SK-N-SH treated with all-trans-retinoic acid at 6 μM for 48 hours (cell line): ENCODE measurements around the gene ADGRF1.

ENCODE experiments used
- ATAC-seq: fragments of 200-7000 bp; cut with Tn5 transposase; 3 replicates; pipeline ENCODE4 v1.9.1; 2020; ENCODE audit warnings: mild to moderate bottlenecking, moderate library complexity
- ARNTL ChIP-seq: fragments of 450-650 bp; formaldehyde crosslinking; IDR thresholded peaks from 2 replicates; pipeline ENCODE4 v1.5.0; 2020; ENCODE audit warnings: low read depth, mild to moderate bottlenecking, moderate library complexity, borderline replicate concordance
- BACH2 ChIP-seq: fragments of 250-450 bp; sonication (Bioruptor Pico); IDR thresholded peaks from 2 replicates; pipeline ENCODE4 v1.9.0; 2021; ENCODE audit warnings: mild to moderate bottlenecking, borderline replicate concordance
- CSDC2 ChIP-seq: fragments of 250-450 bp; sonication (Bioruptor Pico); IDR thresholded peaks from 2 replicates; pipeline ENCODE4 v1.5.0; 2020; ENCODE audit warnings: mild to moderate bottlenecking, moderate library complexity
- ESRRG ChIP-seq: fragments of 250-450 bp; sonication (Bioruptor Pico); IDR thresholded peaks from 2 replicates; pipeline ENCODE4 v1.6.1; 2021; ENCODE audit warnings: mild to moderate bottlenecking
- ISL1 ChIP-seq: fragments of 250-450 bp; sonication (Bioruptor Pico); IDR thresholded peaks from 2 replicates; pipeline ENCODE4 v2.1.2; 2022; ENCODE audit warnings: mild to moderate bottlenecking, moderate library complexity
- PPARA ChIP-seq: fragments of 250-450 bp; sonication (Bioruptor Pico); IDR thresholded peaks from 2 replicates; pipeline ENCODE4 v1.5.0; 2020; ENCODE audit warnings: mild to moderate bottlenecking, borderline replicate concordance
- SNAI2 ChIP-seq: fragments of 250-450 bp; sonication (Bioruptor Pico); IDR thresholded peaks from 2 replicates; pipeline ENCODE4 v1.5.0; 2020; ENCODE audit warnings: mild to moderate bottlenecking, moderate library complexity
- TOX ChIP-seq: fragments of 250-450 bp; sonication (Bioruptor Pico); IDR thresholded peaks from 2 replicates; pipeline ENCODE4 v1.8.0; 2021; ENCODE audit warnings: mild to moderate bottlenecking, moderate library complexity, borderline replicate concordance
- ZC3H10 ChIP-seq: fragments of 250-450 bp; sonication (Bioruptor Pico); IDR thresholded peaks from 2 replicates; pipeline ENCODE4 v1.5.1; 2021; ENCODE audit warnings: mild to moderate bottlenecking, moderate library complexity
- ZFP30 ChIP-seq: fragments of 450-650 bp; formaldehyde crosslinking; IDR thresholded peaks from 2 replicates; pipeline ENCODE4 v1.5.0; 2022; ENCODE audit warnings: mild to moderate bottlenecking, moderate library complexity
- ZNF565 ChIP-seq: fragments of 450-650 bp; formaldehyde crosslinking; conservative IDR thresholded peaks from 2 replicates; pipeline ENCODE4 v1.5.0; 2020; ENCODE audit warnings: low read depth, mild to moderate bottlenecking, moderate library complexity
- ZNF8 ChIP-seq: fragments of 450-650 bp; formaldehyde crosslinking; IDR thresholded peaks from 2 replicates; pipeline ENCODE4 v1.5.0; 2020; ENCODE audit warnings: mild to moderate bottlenecking, moderate library complexity
- TF ChIP-seq, protein P1 (sequence below): fragments of 250-450 bp; sonication (Bioruptor Pico); IDR thresholded peaks from 2 replicates; pipeline ENCODE4 v1.8.0; 2021; ENCODE audit warnings: low read depth, mild to moderate bottlenecking, moderate library complexity, borderline replicate concordance
- TF ChIP-seq, protein P2 (sequence below): fragments of 250-450 bp; sonication (Bioruptor Pico); IDR thresholded peaks from 2 replicates; pipeline ENCODE4 v1.8.0; 2020; ENCODE audit warnings: mild to moderate bottlenecking, moderate library complexity, borderline replicate concordance
- TF ChIP-seq, protein P3 (sequence below): fragments of 250-450 bp; sonication (Bioruptor Pico); IDR thresholded peaks from 2 replicates; pipeline ENCODE4 v1.5.1; 2021; ENCODE audit warnings: mild to moderate bottlenecking, moderate library complexity

ADGRF1 gene

DNA sequence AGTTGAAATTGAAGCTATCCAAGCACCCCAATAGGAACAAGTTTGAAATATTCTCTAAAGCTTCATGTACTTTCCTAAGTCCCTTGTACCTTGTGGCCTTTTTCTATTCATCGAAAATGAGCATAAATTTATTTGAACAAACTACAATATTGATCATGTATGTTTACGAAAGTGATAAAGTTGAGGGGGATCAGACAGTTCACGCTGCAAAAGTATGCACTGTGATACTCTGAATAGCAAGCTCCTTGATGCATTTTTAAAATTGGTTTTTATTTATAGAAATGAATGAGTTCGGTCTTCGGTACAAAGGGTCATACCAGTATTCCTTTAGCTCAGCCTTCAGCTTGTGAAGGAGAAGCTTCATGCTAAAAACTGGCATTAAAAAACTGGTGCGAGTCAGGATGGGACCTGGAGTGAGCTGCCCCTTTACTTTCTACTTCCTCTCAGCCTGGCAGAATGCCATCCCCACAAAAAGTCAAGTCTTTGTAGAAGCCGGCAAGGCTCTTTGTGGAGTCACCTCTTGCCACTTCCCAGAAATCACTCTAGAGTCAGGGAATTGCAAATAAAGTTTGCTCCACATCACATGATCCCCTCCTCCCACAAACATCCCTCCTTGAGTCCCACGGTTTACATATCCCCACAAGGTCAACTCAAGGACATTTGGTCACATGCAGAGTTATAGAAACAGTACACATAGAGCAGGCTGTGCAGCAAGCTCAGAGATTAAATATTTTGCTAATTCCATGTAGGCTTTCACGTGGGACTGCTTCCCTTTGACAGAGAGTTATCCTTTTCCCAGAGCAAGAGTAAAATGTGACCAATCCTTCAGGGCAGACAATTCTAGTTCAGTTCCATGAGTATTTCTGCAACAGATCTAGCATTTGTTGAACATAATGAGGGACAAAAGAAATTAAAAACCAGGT lies 34.6 kb upstream of the ADGRF1 start:
- no peak for ATAC-seq
- TF ChIP-seq, protein P1, sequence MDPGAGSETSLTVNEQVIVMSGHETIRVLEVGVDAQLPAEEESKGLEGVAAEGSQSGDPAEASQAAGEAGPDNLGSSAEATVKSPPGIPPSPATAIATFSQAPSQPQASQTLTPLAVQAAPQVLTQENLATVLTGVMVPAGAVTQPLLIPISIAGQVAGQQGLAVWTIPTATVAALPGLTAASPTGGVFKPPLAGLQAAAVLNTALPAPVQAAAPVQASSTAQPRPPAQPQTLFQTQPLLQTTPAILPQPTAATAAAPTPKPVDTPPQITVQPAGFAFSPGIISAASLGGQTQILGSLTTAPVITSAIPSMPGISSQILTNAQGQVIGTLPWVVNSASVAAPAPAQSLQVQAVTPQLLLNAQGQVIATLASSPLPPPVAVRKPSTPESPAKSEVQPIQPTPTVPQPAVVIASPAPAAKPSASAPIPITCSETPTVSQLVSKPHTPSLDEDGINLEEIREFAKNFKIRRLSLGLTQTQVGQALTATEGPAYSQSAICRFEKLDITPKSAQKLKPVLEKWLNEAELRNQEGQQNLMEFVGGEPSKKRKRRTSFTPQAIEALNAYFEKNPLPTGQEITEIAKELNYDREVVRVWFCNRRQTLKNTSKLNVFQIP: no peak
- TF ChIP-seq SNAI2 (CRISPR knock-in tag) (no peak), ZNF565 (CRISPR knock-in tag) (no peak), CSDC2 (no peak), BACH2 (CRISPR knock-in tag) (no peak), TOX (CRISPR knock-in tag) (no peak), ZFP30 (CRISPR knock-in tag) (no peak)
- TF ChIP-seq, protein P2, sequence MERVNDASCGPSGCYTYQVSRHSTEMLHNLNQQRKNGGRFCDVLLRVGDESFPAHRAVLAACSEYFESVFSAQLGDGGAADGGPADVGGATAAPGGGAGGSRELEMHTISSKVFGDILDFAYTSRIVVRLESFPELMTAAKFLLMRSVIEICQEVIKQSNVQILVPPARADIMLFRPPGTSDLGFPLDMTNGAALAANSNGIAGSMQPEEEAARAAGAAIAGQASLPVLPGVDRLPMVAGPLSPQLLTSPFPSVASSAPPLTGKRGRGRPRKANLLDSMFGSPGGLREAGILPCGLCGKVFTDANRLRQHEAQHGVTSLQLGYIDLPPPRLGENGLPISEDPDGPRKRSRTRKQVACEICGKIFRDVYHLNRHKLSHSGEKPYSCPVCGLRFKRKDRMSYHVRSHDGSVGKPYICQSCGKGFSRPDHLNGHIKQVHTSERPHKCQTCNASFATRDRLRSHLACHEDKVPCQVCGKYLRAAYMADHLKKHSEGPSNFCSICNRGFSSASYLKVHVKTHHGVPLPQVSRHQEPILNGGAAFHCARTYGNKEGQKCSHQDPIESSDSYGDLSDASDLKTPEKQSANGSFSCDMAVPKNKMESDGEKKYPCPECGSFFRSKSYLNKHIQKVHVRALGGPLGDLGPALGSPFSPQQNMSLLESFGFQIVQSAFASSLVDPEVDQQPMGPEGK (CRISPR knock-in tag): no peak

DNA sequence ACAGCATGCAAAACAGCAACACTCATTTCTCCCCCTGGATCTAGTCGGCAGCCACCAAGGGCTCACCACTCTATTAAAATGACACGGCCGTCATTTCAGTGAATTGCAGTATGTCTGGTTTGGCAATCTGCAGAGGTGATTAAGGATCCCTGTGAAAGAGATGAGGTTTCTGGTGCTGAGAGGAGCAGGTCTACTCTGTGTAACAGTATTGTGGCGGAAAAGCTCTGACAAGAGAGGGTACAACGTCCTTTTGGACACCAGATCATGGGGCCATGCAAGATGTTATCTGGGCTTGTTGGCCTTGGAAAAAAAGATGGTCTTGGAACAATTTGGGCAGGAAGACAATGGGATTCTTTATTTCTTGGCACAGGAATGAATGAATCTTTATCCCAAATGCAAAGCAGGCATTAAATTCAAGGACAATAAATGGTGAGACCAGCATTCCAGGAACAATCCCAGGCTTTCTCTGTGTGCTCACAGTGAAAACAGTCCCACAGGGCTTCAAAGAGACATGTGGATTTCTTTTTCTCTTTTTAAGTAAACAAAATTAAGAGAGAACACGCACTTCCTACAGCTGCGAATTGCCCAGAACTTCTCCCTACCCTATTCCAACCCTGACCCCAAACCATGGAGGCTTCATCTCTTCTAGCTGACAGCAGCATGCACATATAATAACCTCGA lies 33.7 kb upstream of the ADGRF1 start:
- TF ChIP-seq PPARA (CRISPR knock-in tag): no peak
- TF ChIP-seq ZC3H10: no peak
- TF ChIP-seq, protein P3, sequence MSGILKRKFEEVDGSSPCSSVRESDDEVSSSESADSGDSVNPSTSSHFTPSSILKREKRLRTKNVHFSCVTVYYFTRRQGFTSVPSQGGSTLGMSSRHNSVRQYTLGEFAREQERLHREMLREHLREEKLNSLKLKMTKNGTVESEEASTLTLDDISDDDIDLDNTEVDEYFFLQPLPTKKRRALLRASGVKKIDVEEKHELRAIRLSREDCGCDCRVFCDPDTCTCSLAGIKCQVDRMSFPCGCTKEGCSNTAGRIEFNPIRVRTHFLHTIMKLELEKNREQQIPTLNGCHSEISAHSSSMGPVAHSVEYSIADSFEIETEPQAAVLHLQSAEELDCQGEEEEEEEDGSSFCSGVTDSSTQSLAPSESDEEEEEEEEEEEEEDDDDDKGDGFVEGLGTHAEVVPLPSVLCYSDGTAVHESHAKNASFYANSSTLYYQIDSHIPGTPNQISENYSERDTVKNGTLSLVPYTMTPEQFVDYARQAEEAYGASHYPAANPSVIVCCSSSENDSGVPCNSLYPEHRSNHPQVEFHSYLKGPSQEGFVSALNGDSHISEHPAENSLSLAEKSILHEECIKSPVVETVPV: no peak
- no peak for TF ChIP-seq SNAI2 (CRISPR knock-in tag)
- TF ChIP-seq TOX (CRISPR knock-in tag): no peak
- TF ChIP-seq, protein P2 (CRISPR knock-in tag): no peak
- no peak for TF ChIP-seq ZNF8
- TF ChIP-seq ESRRG: no peak
- no peak for ATAC-seq

DNA sequence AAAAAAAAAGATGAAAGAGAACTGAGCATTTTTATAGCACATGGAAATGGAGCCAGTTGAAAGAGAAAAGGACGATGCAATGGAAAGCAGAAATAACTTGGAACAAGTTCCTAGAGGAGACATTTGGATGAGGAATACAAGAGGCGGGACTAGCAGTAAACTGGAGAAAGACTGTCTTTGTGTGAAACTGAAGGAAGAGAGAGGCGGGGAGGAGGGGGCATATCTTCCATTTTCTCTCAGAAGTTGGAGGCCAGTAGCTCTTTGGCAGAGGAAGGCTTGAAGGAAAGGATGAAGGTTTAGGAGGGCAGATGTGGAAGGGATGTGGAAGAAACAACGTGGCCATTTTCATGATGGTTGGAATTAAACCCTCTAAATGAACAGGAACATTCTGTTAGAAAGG lies 33.0 kb upstream of the ADGRF1 start:
- no peak for TF ChIP-seq ZFP30 (CRISPR knock-in tag)
- TF ChIP-seq BACH2 (CRISPR knock-in tag): no peak
- TF ChIP-seq, protein P2 (CRISPR knock-in tag): no peak
- TF ChIP-seq PPARA (CRISPR knock-in tag): no peak
- TF ChIP-seq ZNF8: no peak
- no peak for TF ChIP-seq ESRRG
- no peak for TF ChIP-seq ARNTL
- no peak for TF ChIP-seq ISL1 (CRISPR knock-in tag)

More for the DNA sequence above, 33.0 kb upstream of the ADGRF1 start:
- no peak for ATAC-seq
